HCT116 (cell line): ENCODE results near the gene IL1R2.

Source experiments
- CBX3 ChIP-seq: IDR thresholded peaks from 2 replicates; pipeline ENCODE4 v1.6.1; 2012; ENCODE audit warnings: low read depth
- EGR1 ChIP-seq: IDR thresholded peaks from 2 replicates; pipeline ENCODE4 v1.6.1; 2012; ENCODE audit warnings: low read depth
- EZH2 ChIP-seq: fragments of 200-600 bp; sonication (generic); IDR thresholded peaks from 2 replicates; pipeline ENCODE4 v1.6.1; 2017; ENCODE audit warnings: antibody characterized with exemption, mixed run types
- EZH2phosphoT487 ChIP-seq: fragments of 200-600 bp; IDR thresholded peaks from 2 replicates; pipeline ENCODE4 v1.6.1; 2018; ENCODE audit warnings: antibody characterized with exemption, borderline replicate concordance
- JUND ChIP-seq: IDR thresholded peaks from 2 replicates; pipeline ENCODE4 v1.6.1; 2012
- POLR2A ChIP-seq: IDR thresholded peaks from 2 replicates; pipeline ENCODE4 v1.7.0; 2011; ENCODE audit warnings: borderline replicate concordance; ENCODE audit not compliant: insufficient read depth, insufficient read length; ENCODE audit errors: extremely low read depth
- RAD21 ChIP-seq: IDR thresholded peaks from 2 replicates; pipeline ENCODE4 v1.6.1; 2012; ENCODE audit warnings: low read depth, mild to moderate bottlenecking
- REST ChIP-seq: IDR thresholded peaks from 2 replicates; pipeline ENCODE4 v1.6.1; 2012; ENCODE audit warnings: low read depth
- SP1 ChIP-seq: IDR thresholded peaks from 2 replicates; pipeline ENCODE4 v1.6.1; 2012; ENCODE audit warnings: low read depth
- TF ChIP-seq, protein P1 (sequence below), 3 experiments: fragments of 200-600 bp in 1 of 3; sonication (generic) in 1 of 3; IDR thresholded peaks in 2 of 3; conservative IDR thresholded peaks in 1 of 3; 2 replicates each; pipeline ENCODE4 v1.5.1; 2012 to 2017; ENCODE audit warnings: low read depth in 2 of 3, low read length in 2 of 3, antibody characterized with exemption in 1 of 3, borderline replicate concordance in 1 of 3, control low read depth in 1 of 3, mild to moderate bottlenecking in 1 of 3, mixed read lengths in 1 of 3, mixed run types in 1 of 3, moderate library complexity in 1 of 3; ENCODE audit not compliant: insufficient read depth in 1 of 3

- TF ChIP-seq SP1 = no peak
- TF ChIP-seq EZH2 = no peak
- TF ChIP-seq, protein P1, sequence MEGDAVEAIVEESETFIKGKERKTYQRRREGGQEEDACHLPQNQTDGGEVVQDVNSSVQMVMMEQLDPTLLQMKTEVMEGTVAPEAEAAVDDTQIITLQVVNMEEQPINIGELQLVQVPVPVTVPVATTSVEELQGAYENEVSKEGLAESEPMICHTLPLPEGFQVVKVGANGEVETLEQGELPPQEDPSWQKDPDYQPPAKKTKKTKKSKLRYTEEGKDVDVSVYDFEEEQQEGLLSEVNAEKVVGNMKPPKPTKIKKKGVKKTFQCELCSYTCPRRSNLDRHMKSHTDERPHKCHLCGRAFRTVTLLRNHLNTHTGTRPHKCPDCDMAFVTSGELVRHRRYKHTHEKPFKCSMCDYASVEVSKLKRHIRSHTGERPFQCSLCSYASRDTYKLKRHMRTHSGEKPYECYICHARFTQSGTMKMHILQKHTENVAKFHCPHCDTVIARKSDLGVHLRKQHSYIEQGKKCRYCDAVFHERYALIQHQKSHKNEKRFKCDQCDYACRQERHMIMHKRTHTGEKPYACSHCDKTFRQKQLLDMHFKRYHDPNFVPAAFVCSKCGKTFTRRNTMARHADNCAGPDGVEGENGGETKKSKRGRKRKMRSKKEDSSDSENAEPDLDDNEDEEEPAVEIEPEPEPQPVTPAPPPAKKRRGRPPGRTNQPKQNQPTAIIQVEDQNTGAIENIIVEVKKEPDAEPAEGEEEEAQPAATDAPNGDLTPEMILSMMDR (IDR thresholded peaks at IDR 0.05 in 2 of 3, conservative IDR thresholded peaks at IDR 0.05 in 1 of 3; ENCODE audit: borderline replicate concordance in 1 of 3, insufficient read depth in 1 of 3, low read depth in 2 of 3, low read length in 2 of 3) = no peak
- no peak for TF ChIP-seq EGR1
- TF ChIP-seq POLR2A = no peak
- no peak for TF ChIP-seq REST
- TF ChIP-seq RAD21 = no peak
- no peak for TF ChIP-seq CBX3
- TF ChIP-seq JUND = no peak
- no peak for TF ChIP-seq EZH2phosphoT487
Observed at GRCh38 chr2:102015399-102015798, 23.6 kb downstream of the IL1R2 start.
